ENCODE data around the gene AXDND1. TPM values are rescaled to one million over a fixed set of nuclear protein-coding genes. Genes with fewer than 3 reads are reported as not detected.

AXDND1 gene
- total RNA-seq, 1 donor from 2014 or later: 0.07 TPM

- DNase-seq (ENCODE audit: low read depth, low spot score): no peak
These were observed 209.9 kb downstream of the AXDND1 start, which contains the start of gene NPHS2 for GRCh38 chr1:179575497-179576314. TSS of gene NPHS2 (minus strand) at chr1:179575948. CDS start at chr1:179575864, 84 bp downstream.

GRCh38 chr1:179576509-179576908 is 210.7 kb downstream of the AXDND1 start:
- DNase-seq (ENCODE audit: low read depth, low spot score): no peak

GRCh38 chr1:179583771-179584320 is 218.1 kb downstream of the AXDND1 start:
- no peak for DNase-seq (ENCODE audit: low read depth, low spot score)

- DNase-seq (ENCODE audit: low read depth, low spot score): no peak
These were observed 220.5 kb downstream of the AXDND1 start for GRCh38 chr1:179586107-179586823.

GRCh38 chr1:179587336-179587735 is 221.6 kb downstream of the AXDND1 start:
- no peak for DNase-seq (ENCODE audit: low read depth, low spot score)

- no peak for DNase-seq (ENCODE audit: low read depth, low spot score)
These were observed 222.8 kb downstream of the AXDND1 start for GRCh38 chr1:179588425-179589024.

GRCh38 chr1:179589509-179589908 is 223.7 kb downstream of the AXDND1 start:
- no peak for DNase-seq (ENCODE audit: low read depth, low spot score)

- DNase-seq (ENCODE audit: low read depth, low spot score): no peak
These were observed 224.9 kb downstream of the AXDND1 start for GRCh38 chr1:179590671-179591070.

- DNase-seq (ENCODE audit: low read depth, low spot score): no peak
These were observed 225.5 kb downstream of the AXDND1 start for GRCh38 chr1:179591253-179591591.

- no peak for DNase-seq (ENCODE audit: low read depth, low spot score)
These were observed 226.1 kb downstream of the AXDND1 start, which contains the start of gene TDRD5 for GRCh38 chr1:179591592-179592580. TSS of gene TDRD5 (plus strand) at chr1:179591832. CDS start at chr1:179592616, 784 bp downstream.

- DNase-seq (ENCODE audit: low read depth, low spot score): no peak
These were observed 232.9 kb downstream of the AXDND1 start for GRCh38 chr1:179598631-179599030.

GRCh38 chr1:179599623-179600249 is 234.0 kb downstream of the AXDND1 start:
- no peak for DNase-seq (ENCODE audit: low read depth, low spot score)

GRCh38 chr1:179601093-179601492 is 235.3 kb downstream of the AXDND1 start:
- no peak for DNase-seq (ENCODE audit: low read depth, low spot score)

Other genes starting within 250 kb of the AXDND1 start
- 138 and 158 TPM in 2 replicates for gene ABL2, start 136.3 kb upstream of the AXDND1 start, total RNA-seq
- gene SOAT1, start 72.2 kb upstream of the AXDND1 start, total RNA-seq: 15.2 and 33.3 TPM in 2 replicates
- gene NPHS2, start 210.0 kb downstream of the AXDND1 start, total RNA-seq: not detected in 2 replicates
- not detected in 2 replicates for gene TDRD5, start 225.9 kb downstream of the AXDND1 start, total RNA-seq